ENCODE data around the gene GRIA1.

GRIA1 gene

DNA sequence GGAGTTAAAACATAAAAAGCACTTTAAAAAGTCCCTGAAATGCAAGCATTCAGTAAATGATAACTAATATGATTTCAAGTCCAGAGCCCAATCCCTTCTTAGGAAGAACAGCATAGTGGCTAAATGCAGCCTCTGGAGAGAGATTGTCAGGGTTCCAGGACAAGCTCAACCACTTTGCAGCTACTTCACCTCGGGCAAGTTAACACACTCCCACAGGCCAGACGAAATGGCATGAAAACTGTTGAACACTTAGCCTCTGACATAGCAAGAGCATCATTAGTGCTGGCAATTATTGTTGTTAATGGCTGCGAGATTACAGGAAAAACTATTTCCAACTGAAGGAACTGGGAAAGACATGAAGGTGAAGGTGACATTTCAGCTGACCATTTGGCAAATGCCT lies 205.8 kb downstream of the GRIA1 start:
- POLR2A ChIA-PET: no interaction called here
- TF ChIP-seq PKNOX1 (IDR thresholded peaks at IDR 0.05): no peak
- no peak for TF ChIP-seq ELF4 (IDR thresholded peaks at IDR 0.05)
- no peak for TF ChIP-seq ARNT (IDR thresholded peaks at IDR 0.05)
- TF ChIP-seq TARDBP (IDR thresholded peaks at IDR 0.05): no peak
- no peak for TF ChIP-seq L3MBTL2 (conservative IDR thresholded peaks at IDR 0.05)
- TF ChIP-seq SP1 (IDR thresholded peaks at IDR 0.05): no peak
- no peak for TF ChIP-seq CTBP1 (IDR thresholded peaks at IDR 0.05; ENCODE audit: borderline replicate concordance)
- TF ChIP-seq FOXM1 (IDR thresholded peaks at IDR 0.05; ENCODE audit: borderline replicate concordance): no peak
- no peak for TF ChIP-seq LEF1 (IDR thresholded peaks at IDR 0.05; ENCODE audit: borderline replicate concordance)
- no peak for TF ChIP-seq BHLHE40 (IDR thresholded peaks at IDR 0.05; ENCODE audit: borderline replicate concordance)
- no peak for TF ChIP-seq HDGF (IDR thresholded peaks at IDR 0.05; ENCODE audit: borderline replicate concordance)
- TF ChIP-seq NFRKB (IDR thresholded peaks at IDR 0.05): no peak
- TF ChIP-seq FOXA1 (IDR thresholded peaks at IDR 0.05): no peak
- TF ChIP-seq SUZ12 (IDR thresholded peaks at IDR 0.05): no peak
- TF ChIP-seq FOXK2 (IDR thresholded peaks at IDR 0.05): no peak
- TF ChIP-seq ZNF384 (IDR thresholded peaks at IDR 0.05): no peak
- CTCF ChIA-PET: no interaction called here

GRCh38 chr5:153699035-153699434 lies 208.6 kb downstream of the GRIA1 start:
- no peak for DNase-seq (ENCODE audit: extremely low spot score)
- POLR2A ChIA-PET: no interaction called here
- CTCF ChIA-PET: no interaction called here
- no peak for TF ChIP-seq FOXM1 (IDR thresholded peaks at IDR 0.05; ENCODE audit: borderline replicate concordance)

More for the DNA sequence above, 205.8 kb downstream of the GRIA1 start:
- no peak for DNase-seq (ENCODE audit: extremely low spot score)

GRCh38 chr5:153700940-153701339 lies 210.5 kb downstream of the GRIA1 start:
- no peak for DNase-seq (ENCODE audit: extremely low spot score)
- CTCF ChIA-PET: no interaction called here
- no peak for TF ChIP-seq ARNT (IDR thresholded peaks at IDR 0.05)
- TF ChIP-seq ELF4 (IDR thresholded peaks at IDR 0.05): no peak
- TF ChIP-seq FOXA1 (IDR thresholded peaks at IDR 0.05): no peak
- TF ChIP-seq SP1 (IDR thresholded peaks at IDR 0.05): no peak
- TF ChIP-seq PKNOX1 (IDR thresholded peaks at IDR 0.05): no peak
- TF ChIP-seq FOXK2 (IDR thresholded peaks at IDR 0.05): no peak
- no peak for TF ChIP-seq SUZ12 (IDR thresholded peaks at IDR 0.05)
- TF ChIP-seq TARDBP (IDR thresholded peaks at IDR 0.05): no peak
- POLR2A ChIA-PET: no interaction called here

DNA sequence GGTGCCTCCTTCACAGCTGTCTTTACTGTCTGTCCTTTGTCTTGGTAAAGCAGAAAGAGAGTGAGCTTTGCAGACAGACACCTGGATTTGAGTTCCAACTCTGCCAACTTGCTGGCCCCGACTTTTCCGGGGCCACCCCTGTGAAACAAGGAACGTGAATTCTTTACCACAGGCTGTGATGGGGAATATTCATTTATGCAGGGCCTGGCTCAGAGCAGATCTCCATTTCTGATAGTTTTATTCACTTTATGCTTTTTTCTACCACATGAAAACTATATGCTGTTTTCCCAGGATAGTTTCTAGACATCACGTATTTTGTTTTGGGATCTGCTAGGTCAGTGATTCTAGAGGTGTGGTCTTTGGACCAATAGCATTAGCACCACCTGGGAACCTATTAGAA lies 211.8 kb downstream of the GRIA1 start:
- no peak for DNase-seq (ENCODE audit: extremely low spot score)
- no peak for TF ChIP-seq SUZ12 (IDR thresholded peaks at IDR 0.05)
- TF ChIP-seq FOXK2 (IDR thresholded peaks at IDR 0.05): no peak
- TF ChIP-seq ARNT (IDR thresholded peaks at IDR 0.05): no peak
- no peak for TF ChIP-seq LEF1 (IDR thresholded peaks at IDR 0.05; ENCODE audit: borderline replicate concordance)
- no peak for TF ChIP-seq TARDBP (IDR thresholded peaks at IDR 0.05)
- TF ChIP-seq BHLHE40 (IDR thresholded peaks at IDR 0.05; ENCODE audit: borderline replicate concordance): no peak
- TF ChIP-seq FOXM1 (IDR thresholded peaks at IDR 0.05; ENCODE audit: borderline replicate concordance): no peak
- TF ChIP-seq HDGF (IDR thresholded peaks at IDR 0.05; ENCODE audit: borderline replicate concordance): no peak
- no peak for TF ChIP-seq PKNOX1 (IDR thresholded peaks at IDR 0.05)
- no peak for TF ChIP-seq FOXA1 (IDR thresholded peaks at IDR 0.05)
- POLR2A ChIA-PET: no interaction called here
- CTCF ChIA-PET: no interaction called here

DNA sequence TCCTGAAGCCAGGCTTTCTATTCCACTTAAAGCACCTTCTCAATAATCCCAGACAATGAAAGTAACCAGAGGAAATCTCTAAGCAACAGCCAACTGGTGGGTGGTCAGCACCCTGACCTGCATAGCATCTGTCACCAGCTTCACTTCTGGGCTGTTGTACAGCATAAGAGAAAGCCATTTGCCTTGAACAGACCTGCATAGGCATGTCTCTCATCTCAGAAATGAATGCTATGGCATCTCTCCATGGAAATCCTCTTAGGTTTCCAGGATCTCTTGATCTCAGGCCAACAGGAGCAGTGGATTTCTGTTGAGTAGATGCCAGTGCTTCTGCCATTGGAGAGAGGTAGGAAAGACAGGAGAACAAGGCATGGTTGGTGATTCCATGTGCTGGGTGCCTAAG lies 213.6 kb downstream of the GRIA1 start:
- DNase-seq (ENCODE audit: extremely low spot score): no peak
- CTCF ChIA-PET: no interaction called here
- POLR2A ChIA-PET: no interaction called here
- TF ChIP-seq SUZ12 (IDR thresholded peaks at IDR 0.05): no peak
- no peak for TF ChIP-seq ZNF384 (IDR thresholded peaks at IDR 0.05)
- no peak for TF ChIP-seq FOXM1 (IDR thresholded peaks at IDR 0.05; ENCODE audit: borderline replicate concordance)
- no peak for TF ChIP-seq BHLHE40 (IDR thresholded peaks at IDR 0.05; ENCODE audit: borderline replicate concordance)
- no peak for TF ChIP-seq HDGF (IDR thresholded peaks at IDR 0.05; ENCODE audit: borderline replicate concordance)
- no peak for TF ChIP-seq ARNT (IDR thresholded peaks at IDR 0.05)
- TF ChIP-seq L3MBTL2 (conservative IDR thresholded peaks at IDR 0.05): no peak
- no peak for TF ChIP-seq ELF4 (IDR thresholded peaks at IDR 0.05)

DNA sequence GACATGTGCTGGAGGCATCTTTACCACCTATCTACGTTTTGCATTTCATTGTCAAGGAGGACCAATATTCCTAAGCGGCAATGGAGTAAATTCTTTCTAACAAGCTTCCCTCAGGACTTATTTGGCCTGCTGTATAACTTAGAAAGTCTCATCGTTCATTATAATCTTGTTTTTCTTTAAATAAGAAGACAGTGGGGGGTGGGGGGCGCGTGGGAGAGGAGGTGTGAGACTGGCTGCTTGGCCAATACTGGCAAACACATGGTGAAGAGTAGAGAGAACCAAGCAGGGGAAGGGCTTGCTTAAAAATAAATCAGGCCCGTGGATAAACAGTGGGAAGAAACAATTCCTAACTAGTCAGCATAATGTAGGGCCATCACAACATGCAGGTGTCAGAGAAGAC lies 217.2 kb downstream of the GRIA1 start:
- DNase-seq (ENCODE audit: extremely low spot score): no peak
- TF ChIP-seq FOXA1 (IDR thresholded peaks at IDR 0.05) (no peak), TARDBP (IDR thresholded peaks at IDR 0.05) (no peak), ZNF384 (IDR thresholded peaks at IDR 0.05) (no peak), LEF1 (IDR thresholded peaks at IDR 0.05; ENCODE audit: borderline replicate concordance) (no peak)
- ChIA-PET POLR2A (no interaction called here), CTCF (interaction anchor here (0.6 kb wide), 1 partner anchor 195 kb away, joined by 4 read pairs; no protein-coding TSS in a partner anchor)

GRCh38 chr5:153711755-153712154 lies 221.3 kb downstream of the GRIA1 start:
- TF ChIP-seq CTBP1 (IDR thresholded peaks at IDR 0.05; ENCODE audit: borderline replicate concordance): no peak
- no peak for TF ChIP-seq LEF1 (IDR thresholded peaks at IDR 0.05; ENCODE audit: borderline replicate concordance)
- TF ChIP-seq ARNT (IDR thresholded peaks at IDR 0.05): no peak
- no peak for TF ChIP-seq SP1 (IDR thresholded peaks at IDR 0.05)
- no peak for TF ChIP-seq SUZ12 (IDR thresholded peaks at IDR 0.05)
- no peak for TF ChIP-seq NFRKB (IDR thresholded peaks at IDR 0.05)
- no peak for TF ChIP-seq BHLHE40 (IDR thresholded peaks at IDR 0.05; ENCODE audit: borderline replicate concordance)
- TF ChIP-seq FOXA1 (IDR thresholded peaks at IDR 0.05): no peak
- TF ChIP-seq PKNOX1 (IDR thresholded peaks at IDR 0.05): no peak
- ChIA-PET CTCF (no interaction called here), POLR2A (no interaction called here)
- no peak for DNase-seq (ENCODE audit: extremely low spot score)

Measured in HEK293T (cell line).